HG02759 (cell line): Measurements from ENCODE around the gene CLPTM1L.
"Not testable (repeated sequence)": the region's sequence is repeated elsewhere in the genome, so short reads cannot be mapped to it uniquely, and the experiment has no call there.

Source experiments
- ATAC-seq: cut with Tn5 transposase; IDR thresholded peaks from one replicate; pipeline ENCODE4 v1.9.1; 2021; ENCODE audit warnings: mild to moderate bottlenecking, moderate library complexity; ENCODE audit not compliant: unreplicated experiment

Gene CLPTM1L

GRCh38 chr5:1293416-1294205 is 51.3 kb downstream of the CLPTM1L start:
- no peak for ATAC-seq

GRCh38 chr5:1292846-1293415 is 52.0 kb downstream of the CLPTM1L start:
- no peak for ATAC-seq

GRCh38 chr5:1292139-1292538 is 52.8 kb downstream of the CLPTM1L start:
- no peak for ATAC-seq

DNA sequence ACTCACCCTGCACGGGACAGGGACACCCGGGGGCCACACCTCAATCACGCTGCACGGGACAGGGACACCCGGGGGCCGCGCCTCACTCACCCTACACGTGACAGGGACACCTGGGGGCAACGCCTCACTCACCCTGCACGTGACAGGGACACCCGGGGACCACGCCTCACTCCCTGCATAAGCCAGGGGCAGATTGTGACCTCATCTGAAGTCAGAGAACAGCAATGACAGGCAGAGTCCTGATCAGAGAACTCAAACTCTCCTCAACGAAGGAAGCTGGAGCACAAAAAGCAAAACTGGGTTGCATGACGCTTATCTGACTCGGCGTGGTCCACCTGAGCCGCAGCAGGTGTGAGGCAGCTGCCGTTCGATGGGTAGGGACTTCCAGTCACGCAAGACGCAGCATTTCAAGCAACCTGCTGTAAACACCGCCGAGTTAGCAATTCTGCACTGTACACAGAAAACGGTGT is 53.3 kb downstream of the CLPTM1L start:
- ATAC-seq = no peak

GRCh38 chr5:1290956-1291355 is 53.9 kb downstream of the CLPTM1L start:
- not testable (repeated sequence) for ATAC-seq

DNA sequence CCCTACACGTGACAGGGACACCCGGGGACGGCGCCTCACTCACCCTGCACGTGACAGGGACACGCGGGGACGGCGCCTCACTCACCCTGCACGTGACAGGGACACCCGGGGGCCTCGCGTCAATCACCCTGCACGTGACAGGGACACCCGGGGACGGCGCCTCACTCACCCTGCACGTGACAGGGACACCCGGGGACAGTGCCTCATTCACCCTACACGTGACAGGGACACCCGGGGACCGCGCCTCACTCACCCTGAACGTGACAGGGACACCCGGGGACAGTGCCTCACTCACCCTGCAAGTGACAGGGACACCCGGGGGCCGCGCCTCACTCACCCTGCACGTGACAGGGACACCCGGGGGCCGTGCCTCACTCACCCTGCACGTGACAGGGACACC is 55.3 kb downstream of the CLPTM1L start:
- ATAC-seq = not testable (repeated sequence)

DNA sequence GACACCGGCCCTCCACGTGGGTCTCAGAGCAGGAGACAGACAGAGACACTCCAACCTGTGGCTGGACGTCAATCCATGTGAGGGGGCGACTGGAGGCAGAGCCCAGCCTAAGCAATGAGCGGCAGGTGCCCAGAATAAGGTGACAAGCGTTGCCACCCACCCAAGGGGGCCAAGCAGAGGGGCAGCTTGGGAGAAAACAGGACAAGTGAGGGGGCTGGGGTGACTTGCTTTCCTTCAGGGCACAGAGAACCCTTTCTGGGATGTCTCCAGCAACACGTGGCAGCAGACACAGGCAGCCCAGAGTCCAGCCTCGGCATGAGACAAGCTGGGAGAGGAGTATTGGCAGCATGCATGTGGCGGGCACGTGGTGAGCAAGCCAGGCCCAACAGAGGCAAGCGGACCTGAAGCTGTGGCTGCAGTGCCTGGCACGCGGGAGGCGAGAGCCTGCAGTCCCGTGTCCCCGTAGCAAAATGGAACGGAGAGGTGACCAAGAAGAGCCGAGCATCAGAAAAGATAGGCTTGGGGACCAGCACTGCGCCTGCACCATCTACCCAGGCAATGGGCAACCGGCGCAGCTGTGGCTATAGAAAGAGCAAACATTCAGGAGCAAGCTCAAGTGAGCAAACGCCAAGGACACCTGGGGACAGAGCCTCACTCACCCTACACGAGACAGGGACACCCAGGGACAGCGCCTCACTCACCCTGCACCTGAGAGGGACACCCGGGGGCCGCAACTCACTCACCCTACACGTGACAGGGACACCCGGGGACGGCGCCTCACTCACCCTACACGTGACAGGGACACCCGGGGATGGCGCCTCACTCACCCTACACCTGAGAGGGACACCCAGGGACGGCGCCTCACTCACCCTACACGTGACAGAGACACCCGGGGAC is 56.2 kb downstream of the CLPTM1L start:
- ATAC-seq = no peak

GRCh38 chr5:1285883-1286291 is 59.0 kb downstream of the CLPTM1L start:
- no peak for ATAC-seq

DNA sequence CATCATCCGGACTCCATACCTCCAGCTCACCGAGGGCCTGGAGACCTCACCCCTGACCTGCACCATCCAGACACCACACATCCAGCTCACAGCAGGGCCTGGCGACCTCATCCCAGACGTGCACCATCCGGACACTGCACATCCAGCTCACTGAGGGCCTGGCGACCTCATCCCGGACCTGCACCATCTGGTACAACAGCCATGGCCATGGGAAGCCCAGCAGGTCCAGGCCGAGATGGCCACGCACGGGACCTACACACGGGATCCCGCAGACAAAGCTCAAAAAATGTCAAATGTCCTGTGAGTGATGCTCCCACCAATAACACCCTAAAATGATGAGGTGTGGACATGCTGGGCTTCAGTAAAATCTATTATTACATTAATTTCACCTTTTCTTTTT is 59.8 kb downstream of the CLPTM1L start:
- no peak for ATAC-seq

DNA sequence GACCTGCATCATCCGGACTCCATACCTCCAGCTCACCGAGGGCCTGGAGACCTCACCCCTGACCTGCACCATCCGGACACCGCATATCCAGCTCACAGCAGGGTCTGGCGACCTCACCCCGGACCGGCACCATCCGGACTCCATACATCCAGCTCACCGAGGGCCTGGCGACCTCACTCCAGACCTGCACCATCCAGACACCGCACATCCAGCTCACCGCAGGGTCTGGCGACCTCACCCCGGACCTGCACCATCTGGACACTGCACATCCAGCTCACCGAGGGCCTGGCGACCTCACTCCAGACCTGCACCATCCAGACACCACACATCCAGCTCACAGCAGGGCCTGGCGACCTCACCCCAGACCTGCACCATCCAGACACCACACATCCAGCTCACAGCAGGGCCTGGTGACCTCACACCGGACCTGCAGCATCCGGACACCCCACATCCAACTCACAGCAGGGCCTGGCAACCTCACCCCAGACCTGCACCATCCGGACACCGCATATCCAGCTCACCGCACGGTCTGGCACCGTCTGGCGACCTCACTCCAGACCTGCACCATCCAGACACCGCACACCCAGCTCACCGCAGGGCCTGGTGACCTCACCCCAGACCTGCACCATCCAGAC is 60.4 kb downstream of the CLPTM1L start:
- not testable (repeated sequence) for ATAC-seq

DNA sequence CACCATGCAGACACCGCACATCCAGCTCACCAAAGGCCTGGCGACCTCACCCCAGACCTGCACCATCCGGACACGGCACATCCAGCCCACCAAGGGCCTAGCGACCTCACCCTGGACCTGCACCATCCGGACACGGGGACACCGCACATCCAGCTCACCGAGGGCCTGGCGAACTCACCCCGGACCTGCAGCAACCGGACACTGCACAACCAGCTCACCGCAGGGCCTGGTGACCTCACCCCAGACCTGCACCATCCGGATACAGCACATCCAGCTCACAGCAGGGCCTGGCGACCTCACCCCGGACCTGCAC is 61.2 kb downstream of the CLPTM1L start:
- ATAC-seq = not testable (repeated sequence)

- ATAC-seq = not testable (repeated sequence)
Observed at GRCh38 chr5:1282993-1283728, 61.7 kb downstream of the CLPTM1L start.

DNA sequence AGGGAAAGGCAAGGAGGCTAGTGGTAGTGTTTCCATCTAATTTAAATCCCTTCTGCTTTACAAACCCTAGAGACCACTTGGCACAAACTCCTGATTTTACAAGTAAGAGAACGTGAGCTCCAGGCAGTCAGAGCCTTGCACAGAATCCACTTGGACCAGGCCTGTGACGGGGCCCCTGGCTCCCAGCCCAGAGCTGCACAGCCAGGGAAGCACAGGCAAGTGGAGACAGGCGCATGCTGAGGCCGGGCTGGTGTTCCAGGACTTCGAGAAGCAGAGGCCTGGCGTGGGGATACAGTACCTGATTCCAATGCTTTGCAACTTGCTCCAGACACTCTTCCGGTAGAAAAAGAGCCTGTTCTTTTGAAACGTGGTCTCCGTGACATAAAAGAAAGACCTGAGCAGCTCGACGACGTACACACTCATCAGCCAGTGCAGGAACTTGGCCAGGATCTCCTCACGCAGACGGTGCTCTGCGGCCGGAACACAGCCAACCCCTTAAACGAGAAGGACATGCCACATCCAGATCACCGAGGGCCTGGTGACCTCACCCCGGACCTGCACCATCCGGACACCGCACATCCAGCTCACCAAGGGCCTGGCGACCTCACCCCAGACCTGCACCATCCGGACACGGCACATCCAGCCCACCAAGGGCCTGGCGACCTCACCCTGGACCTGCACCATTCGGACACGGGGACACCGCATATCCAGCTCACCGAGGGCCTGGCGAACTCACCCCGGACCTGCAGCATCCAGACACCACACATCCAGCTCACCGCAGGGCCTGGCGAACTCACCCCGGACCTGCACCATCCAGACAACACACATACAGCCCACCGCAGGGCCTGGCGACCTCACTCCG is 62.5 kb downstream of the CLPTM1L start:
- ATAC-seq = no peak

DNA sequence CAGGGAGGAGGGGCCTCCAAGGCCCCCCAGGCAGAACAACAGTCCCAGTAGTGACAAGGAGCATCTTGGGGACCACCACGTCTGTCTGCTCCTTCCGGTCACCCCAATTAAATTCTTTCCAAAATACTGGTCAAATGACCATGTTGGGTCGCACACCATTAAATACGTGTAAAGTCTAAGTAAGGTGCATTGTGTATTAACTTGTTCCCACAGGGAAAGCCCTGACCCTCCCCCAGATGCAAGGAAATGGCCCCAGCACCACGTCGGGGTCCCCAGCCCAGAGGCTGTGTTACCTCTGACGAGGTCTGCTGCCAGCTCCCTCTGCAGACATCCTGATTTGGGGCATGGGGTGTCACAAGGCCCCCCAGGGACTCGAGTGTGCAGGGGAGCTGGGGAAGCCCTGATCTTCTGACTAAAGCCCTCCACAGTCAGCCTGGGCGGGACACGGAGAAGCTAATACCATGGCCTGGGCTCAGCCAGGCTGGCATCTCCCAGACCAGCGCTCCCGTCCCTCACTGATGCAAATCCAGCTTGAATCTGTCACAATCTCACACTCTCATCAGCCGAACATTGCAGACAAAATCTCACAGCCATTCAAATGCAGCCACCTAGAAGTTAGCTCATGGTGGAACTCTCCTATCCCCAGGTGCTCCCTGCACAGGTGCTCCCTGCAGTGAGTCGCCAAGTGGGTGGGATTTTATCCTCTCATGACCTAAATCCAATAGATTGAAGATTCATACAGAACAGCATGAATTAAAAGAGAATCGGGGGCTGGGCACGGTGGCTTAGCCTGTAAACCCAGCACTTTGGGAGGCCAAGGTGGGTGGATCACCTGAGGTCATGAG is 63.6 kb downstream of the CLPTM1L start:
- no peak for ATAC-seq

DNA sequence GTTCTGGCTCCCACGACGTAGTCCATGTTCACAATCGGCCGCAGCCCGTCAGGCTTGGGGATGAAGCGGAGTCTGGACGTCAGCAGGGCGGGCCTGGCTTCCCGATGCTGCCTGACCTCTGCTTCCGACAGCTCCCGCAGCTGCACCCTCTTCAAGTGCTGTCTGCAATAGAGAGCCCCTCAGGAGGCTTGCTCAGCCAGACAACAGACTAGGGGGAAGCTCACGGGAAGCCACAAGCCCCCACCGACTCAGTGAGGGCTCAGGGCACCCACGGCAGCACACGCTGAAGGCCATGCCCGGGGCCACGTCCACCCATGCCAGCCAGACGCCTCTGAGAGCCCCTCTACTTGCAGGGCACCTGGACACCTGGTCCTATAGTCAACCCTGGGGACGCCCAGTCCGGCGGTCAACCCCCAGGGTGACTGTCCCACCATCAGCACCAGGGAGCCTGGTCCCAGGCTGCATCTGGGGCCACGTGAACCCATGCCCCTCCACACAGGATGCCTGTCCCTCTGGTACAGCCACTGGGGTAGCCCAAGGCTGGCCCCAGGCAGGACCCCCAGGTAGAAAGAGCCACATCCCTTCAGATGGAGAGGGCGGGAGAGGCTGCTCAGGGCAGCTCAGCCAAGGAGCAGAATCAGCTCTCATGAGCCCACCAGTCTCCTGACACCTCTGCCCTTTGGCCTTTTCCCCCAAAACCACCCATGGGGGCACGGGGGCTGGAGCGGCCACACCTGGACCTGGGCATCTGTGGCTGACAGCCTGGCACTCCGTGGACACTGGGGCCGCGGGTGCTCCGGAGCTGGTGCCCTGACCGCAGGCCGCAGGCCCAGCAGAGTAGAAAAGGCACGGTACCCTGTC is 64.5 kb downstream of the CLPTM1L start:
- ATAC-seq = no peak

DNA sequence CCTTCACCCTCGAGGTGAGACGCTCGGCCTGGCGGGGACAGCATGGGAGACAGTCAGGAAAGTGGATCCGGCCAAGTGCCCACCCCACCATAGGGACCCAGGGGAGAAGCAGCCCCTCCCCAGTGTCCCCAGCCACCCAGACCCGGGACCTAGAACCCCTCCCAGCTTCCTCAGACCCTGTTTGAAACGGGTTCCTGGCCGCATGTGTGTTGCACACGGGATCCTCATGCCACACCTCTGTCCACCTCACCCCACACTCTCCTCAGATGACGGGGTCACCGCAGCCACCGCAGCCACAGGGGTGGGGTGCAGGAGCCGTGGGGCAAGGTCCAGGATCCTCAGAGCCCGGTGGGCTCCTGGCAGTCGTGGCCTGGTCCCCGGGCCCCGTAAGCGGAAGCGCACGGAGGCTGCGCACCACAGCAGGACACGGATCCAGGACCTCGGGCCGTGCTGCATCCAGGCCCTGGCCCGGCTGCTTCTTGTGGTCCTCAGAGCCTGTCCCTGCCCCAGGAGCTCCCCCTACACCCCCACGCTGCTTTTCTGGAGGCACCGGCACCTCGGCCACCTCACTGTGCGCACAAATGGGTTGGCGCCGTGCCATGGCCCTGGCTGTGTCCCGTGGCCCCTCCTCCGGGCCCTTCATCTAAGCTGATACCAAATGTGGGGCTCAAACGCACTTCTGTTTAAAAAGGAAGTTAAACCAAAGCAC is 65.3 kb downstream of the CLPTM1L start:
- no peak for ATAC-seq
